Measurements from ENCODE around the gene ANKRD55. TPM values are rescaled to one million over a fixed set of nuclear protein-coding genes. Genes with fewer than 3 reads are reported as not detected.
"Not testable (repeated sequence)": the region's sequence is repeated elsewhere in the genome, so short reads cannot be mapped to it uniquely, and the experiment has no call there.

Gene ANKRD55
- total RNA-seq, 2 experiments from 2014 or later: not detected

DNA sequence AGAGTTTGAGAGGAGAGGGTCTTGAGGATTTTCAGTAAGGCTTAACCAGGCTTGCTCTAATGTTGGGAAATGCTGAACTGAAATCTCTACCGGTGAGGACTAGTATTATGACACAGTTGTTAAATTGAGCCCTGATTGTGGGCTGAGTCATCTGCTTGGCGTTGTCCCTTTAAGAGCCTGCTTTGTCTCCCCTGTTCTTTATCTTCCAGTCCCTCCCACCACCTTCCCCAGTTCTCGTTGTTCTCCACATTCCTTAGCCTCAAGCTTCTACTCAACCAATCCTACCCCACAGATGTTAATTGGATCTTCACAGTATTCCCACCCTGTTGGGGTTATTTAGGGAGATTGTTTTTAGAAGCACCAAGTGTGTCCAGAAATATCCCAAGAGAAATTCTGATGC, 57.6 kb downstream of the ANKRD55 start:
- CTCF ChIA-PET: interaction anchor here (0.9 kb wide), 1 partner anchor 12 kb away, joined by 3 read pairs; no protein-coding TSS in a partner anchor
- POLR2A ChIA-PET: no interaction called here

DNA sequence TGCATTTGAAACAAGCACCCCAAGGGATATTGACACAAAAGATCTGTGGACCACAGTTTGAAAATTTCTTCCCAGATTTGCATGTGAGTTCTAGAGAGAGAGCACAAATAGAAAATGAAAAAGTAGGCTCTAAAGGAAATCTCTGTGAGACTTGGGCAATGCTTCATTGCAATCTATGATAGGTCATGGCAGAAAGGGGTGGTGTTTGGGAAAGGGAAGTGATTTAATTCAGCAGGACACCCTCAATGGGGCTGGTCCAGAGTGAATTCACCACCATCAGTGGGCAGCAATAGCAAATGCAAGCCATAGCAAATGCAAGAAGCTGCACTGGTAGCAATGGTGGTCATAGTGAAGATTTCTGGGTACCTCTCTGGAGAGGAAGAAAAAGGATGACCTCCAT, 58.1 kb downstream of the ANKRD55 start:
- CTCF ChIA-PET: no interaction called here
- POLR2A ChIA-PET: no interaction called here

DNA sequence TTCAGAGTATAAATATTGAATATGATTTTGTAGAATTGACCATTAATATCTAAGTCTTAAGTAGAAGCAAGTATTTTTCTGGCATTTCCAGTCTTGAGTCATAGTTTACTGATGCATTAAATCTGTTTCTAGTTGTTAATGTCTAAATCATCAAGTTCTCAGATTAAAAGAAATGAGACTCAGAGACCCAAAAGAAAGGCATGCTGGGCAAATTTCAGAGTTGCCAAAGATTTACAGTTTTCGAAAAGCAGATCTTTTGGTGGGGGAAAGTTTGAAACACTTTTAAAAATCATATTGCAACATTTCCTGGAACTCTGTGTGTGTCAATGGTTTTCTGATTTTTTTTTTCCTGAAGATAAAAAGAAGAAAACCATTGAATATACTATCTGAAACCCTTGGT, 60.9 kb downstream of the ANKRD55 start:
- POLR2A ChIA-PET: no interaction called here
- CTCF ChIA-PET: interaction anchor here (0.7 kb wide), 2 partner anchors 236 to 722 kb away, joined by 3 to 5 read pairs; no protein-coding TSS in a partner anchor

DNA sequence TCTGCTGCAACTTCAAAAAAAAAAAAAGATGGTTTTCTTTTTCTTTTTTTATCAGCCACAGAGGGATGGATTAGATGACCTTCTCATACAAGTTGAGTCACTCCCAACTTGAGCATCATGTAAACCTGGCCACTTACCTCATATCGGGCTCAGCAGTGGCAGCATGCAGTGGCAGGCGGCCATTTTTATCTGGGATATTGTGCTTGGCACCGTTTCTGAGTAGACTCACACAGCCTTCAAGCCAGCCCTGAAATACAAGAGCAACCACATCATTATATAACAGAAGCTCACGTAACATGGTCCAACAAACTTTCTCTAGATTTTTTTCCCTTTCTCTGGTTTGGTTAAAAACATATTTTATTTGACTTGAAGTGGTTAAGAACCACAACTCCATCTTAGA, 62.6 kb downstream of the ANKRD55 start:
- CTCF ChIA-PET: no interaction called here
- POLR2A ChIA-PET: no interaction called here

DNA sequence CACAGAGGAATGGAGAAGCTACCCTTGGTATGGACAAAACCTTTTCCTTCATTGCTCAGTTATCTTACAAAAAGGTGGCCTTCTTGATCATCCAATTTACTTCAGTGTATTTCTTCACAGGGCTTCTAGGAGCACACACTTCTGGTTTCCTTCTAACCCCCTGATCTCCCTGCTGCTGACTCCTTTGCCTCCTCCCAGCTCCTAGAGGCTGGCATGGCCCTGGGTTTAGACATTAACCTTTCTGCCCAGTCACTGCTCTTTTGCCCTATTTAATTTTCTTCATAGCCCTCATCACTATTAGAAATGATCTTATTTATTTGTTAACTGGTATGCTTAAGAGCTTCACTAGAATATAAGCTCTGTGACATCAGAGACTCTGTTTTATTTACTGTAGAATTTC, 63.2 kb downstream of the ANKRD55 start:
- POLR2A ChIA-PET: no interaction called here
- CTCF ChIA-PET: no interaction called here

DNA sequence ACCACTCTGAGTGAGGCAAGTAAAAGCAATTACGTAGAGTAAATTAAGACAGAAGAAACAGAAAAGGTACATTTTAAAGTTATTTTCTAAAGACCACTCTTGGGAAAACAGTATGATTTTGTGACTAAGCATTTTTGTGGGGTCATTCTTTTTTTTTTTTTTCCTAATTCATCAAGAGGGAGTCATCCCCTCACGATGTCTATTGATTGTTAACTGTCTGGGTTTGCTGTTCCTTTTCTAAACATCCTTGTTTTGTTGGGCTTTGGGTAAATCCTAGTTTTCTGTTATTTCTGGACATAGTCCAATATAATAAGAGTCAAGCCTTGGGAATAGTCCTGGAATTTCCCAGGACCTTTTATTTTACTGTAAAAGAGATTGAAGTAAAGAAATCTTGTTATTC, 63.8 kb downstream of the ANKRD55 start:
- POLR2A ChIA-PET: no interaction called here
- CTCF ChIA-PET: no interaction called here

DNA sequence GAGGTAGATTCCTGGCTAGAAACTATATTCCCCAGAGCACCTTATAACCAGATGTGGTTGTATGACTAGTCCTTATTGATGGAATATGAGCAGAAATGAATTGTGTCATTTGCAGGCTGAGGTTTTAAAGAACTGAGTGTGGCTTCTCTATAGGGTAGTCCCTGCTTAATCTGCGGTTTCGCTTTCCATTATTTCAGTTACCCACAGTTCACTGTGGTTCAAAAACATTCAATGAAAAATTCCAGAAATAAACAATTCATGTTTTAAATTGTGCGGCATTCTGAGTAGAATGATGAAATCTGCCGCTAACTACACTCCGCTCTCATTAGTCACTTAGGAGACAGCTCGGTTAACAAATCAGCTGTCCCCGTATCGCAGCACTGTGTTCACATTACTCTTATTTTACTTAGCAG, 65.1 kb downstream of the ANKRD55 start:
- ChIA-PET CTCF (no interaction called here), POLR2A (no interaction called here)

DNA sequence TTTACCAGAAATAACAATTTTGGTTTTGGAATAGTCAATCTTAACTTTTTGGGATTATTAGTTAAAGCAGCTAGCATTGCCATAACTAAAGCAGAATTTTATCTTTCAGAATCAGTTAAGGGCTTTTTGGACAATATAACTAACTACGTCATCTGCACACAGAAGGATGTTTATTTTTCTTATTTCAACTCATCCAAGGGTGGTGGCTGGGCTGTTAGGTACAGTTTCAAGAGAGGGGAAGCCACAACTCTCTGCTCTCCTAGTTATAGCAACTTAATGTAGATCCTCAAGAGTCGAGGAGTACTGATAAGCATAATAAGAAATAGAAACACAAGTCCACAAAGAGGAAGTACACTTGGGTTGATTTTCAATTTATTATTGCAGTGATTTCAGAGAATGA, 65.6 kb downstream of the ANKRD55 start:
- POLR2A ChIA-PET: no interaction called here
- CTCF ChIA-PET: no interaction called here

DNA sequence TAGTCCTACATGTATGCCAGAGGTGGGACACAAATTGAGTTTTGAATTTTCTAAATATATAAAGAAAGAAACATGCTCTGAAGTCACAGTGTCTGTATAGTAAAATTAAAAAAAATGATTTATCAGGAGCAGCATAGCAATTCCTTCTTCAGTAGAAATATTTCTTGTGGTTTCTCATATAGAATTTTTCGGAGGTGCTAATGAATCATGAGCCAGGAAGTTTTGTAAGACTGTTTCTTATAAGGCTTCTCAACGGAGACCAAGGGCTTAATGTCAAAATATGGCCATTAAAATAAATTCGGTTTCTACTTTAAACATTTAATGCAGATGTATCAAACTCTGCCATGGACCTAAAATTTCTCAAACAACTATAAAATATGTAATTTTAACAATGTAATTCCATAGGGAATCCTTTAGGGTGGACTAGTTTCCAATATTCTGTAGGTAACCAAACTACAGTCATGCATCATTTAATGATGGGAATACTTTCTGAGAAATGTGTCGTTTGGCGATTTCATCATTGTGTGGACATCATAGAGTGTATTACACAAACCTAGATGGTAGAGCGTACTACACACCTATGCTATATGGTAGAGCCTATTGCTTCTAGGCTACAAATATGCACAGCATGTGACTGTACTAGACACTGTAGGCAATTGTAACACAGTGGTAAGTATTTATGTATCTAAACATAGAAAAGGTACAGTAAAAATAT, 66.3 kb downstream of the ANKRD55 start:
- POLR2A ChIA-PET: no interaction called here
- CTCF ChIA-PET: no interaction called here

DNA sequence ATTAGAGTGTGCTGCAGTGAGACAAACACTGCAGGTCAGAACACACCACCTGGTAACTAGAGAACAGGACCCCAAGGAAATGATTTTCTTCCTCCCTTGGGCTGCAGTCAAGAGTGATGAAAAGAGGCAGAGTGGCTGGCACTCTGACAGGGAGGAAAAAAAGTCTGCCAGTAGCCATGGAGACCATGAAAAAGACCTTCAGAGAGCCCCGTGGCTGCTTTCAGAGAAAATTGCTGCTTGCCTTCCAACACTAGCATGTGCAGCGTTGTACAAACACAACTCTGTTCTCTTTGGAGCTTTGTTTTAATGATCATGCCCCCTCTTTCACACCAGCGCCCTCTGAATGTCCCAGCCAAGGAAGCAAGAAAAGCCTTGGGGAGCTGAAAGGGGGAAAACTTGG, 68.8 kb downstream of the ANKRD55 start:
- ChIA-PET CTCF (no interaction called here), POLR2A (no interaction called here)

DNA sequence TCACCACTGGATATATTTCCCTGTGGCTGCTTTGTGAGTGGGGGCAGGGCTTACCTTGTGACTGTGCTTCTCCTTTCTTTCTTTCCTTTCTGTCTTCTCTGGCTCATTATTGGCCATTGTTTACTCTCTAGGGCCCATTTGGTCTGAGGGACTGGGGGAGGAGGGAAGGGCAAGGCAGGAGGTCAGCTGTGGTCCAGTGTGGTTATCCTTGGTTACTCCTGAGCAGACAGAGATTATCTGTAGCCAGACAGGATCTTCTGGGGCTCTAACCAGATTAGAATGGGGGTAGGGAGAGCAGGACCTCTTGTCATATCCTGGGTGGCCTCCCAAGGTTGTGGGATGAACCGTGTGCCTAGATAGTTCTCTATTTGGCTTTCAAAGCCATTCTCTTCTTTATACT, 71.2 kb downstream of the ANKRD55 start:
- POLR2A ChIA-PET: no interaction called here
- CTCF ChIA-PET: no interaction called here

DNA sequence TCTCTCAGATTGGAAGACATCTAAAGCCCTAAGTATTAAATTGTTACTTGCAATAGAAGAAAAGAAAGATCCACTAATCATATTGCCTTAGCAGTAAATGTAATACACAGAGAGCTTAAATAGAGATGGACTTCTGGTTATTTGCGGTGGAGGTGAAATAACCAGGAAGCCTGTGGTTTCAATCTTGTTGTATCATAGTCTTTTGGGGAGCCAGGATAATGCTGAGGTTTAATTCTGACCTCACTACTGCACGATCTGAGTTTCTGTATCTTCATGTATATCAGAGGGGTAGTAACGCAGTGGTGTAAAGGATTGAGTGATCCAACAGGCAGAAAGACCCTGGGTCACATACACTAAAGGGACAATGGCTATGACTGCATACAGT, 71.7 kb downstream of the ANKRD55 start:
- ChIA-PET POLR2A (no interaction called here), CTCF (no interaction called here)

DNA sequence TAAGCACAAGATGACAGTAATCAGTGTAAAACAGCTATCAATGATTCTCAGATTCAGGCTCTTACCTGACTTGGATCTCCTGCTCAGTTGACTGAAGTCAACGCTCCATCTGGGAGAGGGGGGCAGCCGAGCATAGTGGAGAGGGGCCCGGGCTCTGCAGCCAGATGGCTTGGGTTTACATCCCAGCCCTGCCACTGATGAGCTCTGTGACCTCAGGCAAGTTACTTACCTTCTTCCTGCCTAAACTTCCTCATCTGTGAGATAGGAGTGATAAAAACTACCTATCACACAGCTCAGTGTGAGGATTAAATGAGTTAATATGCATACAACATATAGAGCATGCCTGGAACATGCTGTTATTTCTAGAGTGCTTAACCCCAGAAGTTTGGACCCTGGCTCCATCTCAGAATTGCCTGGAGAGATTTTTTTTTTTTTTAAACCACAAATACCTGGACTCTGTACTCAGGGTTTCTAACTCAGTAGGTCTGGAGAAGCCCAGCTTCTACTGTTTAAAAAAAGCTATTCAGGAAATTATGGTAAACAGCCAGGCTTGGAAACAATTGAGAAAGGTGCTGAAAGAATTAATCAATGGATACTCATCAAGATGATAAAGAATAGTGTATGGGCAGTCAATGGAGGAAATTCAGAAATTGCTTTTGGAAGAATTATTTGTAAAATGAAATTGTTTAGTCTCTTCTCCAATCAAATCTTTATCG, 72.2 kb downstream of the ANKRD55 start:
- POLR2A ChIA-PET: no interaction called here

DNA sequence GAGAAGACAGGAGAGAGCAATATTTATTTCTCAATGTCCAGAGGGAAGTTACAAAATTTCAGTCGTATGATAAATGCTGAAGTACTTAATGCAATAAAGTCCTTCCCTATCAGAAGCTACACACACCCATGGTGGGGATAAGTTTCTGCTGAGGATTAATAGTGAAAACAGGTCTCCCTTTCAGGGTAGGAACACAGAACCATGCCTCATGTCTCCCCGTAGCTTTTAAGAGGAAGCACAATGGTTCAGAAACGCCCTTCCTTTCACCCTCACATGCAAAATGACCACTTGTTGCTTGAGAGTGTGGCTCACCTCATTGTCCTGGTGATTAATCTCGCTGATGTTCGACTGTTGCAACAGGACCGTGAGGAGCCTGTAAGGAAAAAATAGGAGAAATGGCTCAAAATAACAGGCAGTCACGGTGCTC, 73.6 kb downstream of the ANKRD55 start:
- POLR2A ChIA-PET: no interaction called here
- CTCF ChIA-PET: no interaction called here

More for the DNA sequence above, 72.2 kb downstream of the ANKRD55 start:
- CTCF ChIA-PET: interaction anchor here (0.5 kb wide), 1 partner anchor 64 kb away, joined by 3 read pairs; no protein-coding TSS in a partner anchor

DNA sequence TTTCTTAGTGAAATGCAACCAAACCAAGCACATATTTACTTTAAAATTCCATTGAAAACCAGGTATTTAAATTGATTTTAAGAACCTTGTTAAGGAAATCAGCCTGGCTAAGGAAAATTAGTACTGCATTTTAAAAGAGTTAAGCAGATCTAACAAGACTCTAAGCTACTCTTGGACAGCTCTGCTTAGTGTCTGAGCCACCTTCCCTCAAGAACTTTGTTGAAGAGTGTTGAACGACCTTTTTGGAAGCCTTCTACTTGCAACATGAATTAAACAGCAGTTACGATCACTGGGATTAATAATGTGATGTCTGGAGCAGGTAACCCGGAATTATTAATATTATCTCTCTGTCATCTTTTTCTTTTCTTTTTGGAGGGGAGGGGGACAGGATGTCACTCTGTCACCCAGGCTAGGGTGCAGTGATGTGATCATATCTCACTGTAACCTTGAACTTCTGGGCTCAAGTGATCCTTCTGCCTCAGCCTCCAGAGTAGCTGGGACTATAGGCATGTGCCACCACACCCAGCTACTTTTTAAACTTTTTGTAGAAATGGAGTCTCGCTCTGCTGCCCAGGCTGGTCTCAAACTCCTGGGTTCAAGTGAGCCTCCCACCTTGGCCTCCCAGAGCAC, 74.7 kb downstream of the ANKRD55 start:
- CTCF ChIA-PET: no interaction called here
- POLR2A ChIA-PET: no interaction called here

DNA sequence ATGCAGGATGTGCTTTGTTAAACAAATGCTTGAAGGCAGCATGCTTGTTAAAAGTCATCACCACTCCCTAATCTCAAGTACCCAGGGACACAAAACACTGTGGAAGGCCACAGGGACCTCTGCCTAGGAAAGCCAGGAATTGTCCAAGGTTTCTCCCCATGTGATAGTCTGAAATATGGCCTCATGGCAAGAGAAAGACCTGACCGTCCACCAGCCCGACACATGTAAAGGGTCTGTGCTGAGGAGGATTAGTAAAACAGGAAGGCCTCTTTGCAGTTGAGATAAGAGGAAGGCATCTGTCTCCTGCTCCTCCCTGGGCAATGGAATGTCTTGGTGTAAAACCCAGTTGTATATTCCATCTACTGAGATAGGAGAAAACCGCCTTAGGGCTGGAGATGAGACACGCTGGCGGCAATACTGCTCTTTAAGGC, 75.9 kb downstream of the ANKRD55 start:
- CTCF ChIA-PET, POLR2A ChIA-PET: not testable (repeated sequence)

DNA sequence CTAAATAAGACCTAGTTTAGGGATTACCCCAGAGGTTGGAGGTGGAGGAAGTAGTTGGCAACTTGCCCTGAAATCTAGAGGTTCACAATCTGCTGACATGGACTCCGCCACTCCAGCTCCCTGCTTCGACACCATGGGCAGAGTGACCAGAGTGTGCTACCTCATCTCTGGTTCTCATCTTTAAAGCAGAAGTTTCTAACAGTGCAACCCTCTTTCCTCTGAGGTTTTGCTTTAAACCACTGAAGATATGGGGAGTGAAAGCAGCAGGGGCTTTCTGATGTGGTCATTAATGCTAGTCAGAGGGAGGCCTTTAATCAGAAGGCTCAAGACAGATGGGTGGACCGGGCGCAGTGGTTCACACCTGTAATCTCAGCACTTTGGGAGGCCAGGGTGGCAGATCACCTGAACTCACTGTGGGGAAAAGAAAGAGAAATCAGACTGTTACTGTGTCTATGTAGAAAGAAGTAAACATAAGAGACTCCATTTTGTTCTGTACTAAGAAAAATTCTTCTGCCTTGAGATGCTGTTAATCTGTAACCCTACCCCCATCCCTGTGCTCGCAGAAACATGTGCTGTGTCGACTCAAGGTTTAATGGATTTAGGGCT, 76.4 kb downstream of the ANKRD55 start:
- CTCF ChIA-PET, POLR2A ChIA-PET: not testable (repeated sequence)

DNA sequence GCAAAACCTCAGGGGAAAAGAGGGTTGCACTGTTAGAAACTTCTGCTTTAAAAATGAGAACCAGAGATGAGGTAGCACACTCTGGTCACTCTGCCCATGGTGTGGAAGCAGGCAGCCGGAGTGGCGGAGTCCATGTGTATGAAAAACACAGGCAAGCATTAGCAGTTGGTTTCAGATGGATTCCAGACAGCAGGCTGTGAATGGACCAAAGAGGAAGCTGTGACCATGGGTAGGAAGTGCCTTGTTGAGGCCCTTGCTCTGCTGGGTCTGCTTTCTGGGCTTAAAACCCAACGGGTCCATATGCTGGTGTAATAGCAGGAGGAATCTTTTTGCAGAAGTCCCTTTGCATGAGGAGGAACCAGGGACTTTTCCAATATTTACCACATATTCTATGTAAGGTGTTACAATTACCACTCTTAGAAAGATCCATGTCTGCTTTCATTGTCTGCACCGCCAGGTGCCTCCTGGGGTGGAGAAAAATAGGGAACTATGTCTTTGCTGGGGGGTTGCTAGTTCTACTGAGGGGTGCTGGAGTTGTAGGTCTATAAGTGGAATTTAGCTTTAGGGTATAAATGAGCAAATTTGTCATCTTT, 77.0 kb downstream of the ANKRD55 start:
- POLR2A ChIA-PET: no interaction called here
- CTCF ChIA-PET: no interaction called here

DNA sequence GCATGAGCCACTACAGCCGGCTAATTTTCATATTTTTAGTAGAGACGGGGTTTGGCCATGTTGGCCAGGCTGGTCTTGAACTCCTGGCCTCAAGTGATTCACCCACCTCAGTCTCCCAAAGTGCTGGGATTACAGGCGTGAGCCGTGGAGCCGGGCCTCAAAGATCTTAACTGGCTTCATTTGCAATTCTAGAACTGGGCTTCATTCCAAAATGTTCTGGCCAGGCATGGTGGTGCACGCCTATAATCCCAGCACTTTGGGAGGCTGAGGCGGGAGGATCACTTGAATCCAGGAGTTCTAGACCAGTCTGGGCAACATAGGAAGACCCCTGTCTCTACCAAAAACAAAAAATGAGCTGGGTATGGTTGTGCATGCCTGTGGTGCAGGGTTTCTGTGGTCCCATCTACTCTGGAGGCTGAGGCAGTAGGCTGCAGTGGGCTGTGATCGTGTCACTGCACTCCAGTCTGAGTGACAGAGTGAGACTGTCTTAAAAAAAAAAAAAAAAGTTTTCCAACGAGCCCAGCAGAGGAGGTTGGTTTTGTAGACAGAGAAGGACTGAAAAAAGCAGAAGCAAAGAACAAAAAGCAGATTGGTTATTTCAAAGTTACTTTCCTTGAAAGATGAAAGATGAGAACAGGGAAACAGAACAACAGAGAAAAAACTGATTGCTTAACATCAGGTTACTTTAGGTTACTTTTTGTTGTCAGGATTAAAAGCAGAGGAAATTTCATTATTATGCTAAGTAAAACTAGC, 78.2 kb downstream of the ANKRD55 start:
- POLR2A ChIA-PET: no interaction called here
- CTCF ChIA-PET: no interaction called here

DNA sequence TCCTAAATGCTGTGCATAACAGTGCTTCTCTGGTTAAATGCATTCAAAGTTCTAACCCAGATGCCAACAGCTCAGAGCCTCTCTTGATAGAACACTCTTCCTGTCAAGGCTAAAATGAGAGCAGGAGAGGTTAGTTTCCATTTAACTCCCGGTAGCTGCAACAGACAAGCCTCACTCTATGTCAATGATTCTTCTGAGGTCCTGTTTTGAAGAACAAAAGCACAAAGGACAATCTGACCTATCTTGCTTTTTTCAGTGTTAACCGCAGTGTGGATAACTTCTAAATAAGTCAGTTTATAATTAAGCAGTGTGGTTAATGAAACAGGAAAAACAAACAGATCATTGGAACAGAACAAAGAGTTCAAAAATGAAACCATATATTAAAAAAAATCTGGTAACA, 80.7 kb downstream of the ANKRD55 start:
- CTCF ChIA-PET: no interaction called here
- POLR2A ChIA-PET: no interaction called here

Measured in activated CD8-positive, alpha-beta memory T cell treated with anti-CD3 and anti-CD28 coated beads for 36 hours (primary cell).